Measurements from ENCODE around the gene DISC1.
"Not testable (repeated sequence)": the region's sequence is repeated elsewhere in the genome, so short reads cannot be mapped to it uniquely, and the experiment has no call there.

DISC1 gene

GRCh38 chr1:231939118-231939517 is 312.5 kb downstream of the DISC1 start:
- Histone ChIP-seq H3K27ac (ENCODE audit: low read depth, low read length) (no peak overlapping the region), H3F3A (ENCODE audit: insufficient read depth) (no peaks in the 10 kb centered on the region), H3K9me2 (replicated peaks; ENCODE audit: insufficient read depth, low read length) (no peaks in the 10 kb centered on the region), H4K20me1 (ENCODE audit: low read depth, low read length) (no peaks in the 10 kb centered on the region), H2AFZ (ENCODE audit: low read depth, low read length, severe bottlenecking) (no peak overlapping the region), H3K27me3 (ENCODE audit: low read length) (no peaks in the 10 kb centered on the region), H3K4me3 (ENCODE audit: insufficient read depth, low read length, poor library complexity, severe bottlenecking) (no peak overlapping the region), H3K79me2 (ENCODE audit: insufficient read depth, low read length) (no peaks in the 10 kb centered on the region), H3K9ac (ENCODE audit: low read length) (no peak overlapping the region), H3K36me3 (ENCODE audit: low read length) (no peaks in the 10 kb centered on the region), H3K4me2 (ENCODE audit: low read depth, low read length, poor library complexity, severe bottlenecking) (no peak overlapping the region), H3K9me3 (ENCODE audit: insufficient read depth, low read length) (no peaks in the 10 kb centered on the region)
- TF ChIP-seq CTCF (IDR thresholded peaks at IDR 0.05; ENCODE audit: insufficient read depth, low read length, poor library complexity, severe bottlenecking) (no peak), EZH2phosphoT487 (conservative IDR thresholded peaks at IDR 0.05; ENCODE audit: low read length) (no peak)

DNA sequence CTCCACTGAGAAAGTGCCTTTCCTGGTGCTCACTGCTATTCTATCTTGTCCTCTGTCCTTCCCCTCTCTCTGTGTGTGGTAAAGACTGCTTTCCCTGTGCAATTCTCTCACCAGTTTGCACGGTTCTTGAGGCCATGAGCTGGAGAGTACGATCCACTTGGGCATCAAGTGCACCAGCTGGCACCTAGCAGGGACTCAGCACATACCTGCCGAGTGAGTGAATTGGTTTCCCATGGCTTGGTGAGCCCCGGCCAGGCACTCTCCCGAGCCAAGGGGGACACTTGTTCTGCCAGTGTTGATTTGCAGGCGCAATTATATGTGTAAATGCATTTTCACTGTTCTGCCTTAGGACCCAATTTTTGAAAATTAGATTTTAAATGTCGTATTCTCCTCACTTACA is 313.5 kb downstream of the DISC1 start:
- Histone ChIP-seq H4K20me1 (ENCODE audit: low read depth, low read length) (no peaks in the 10 kb centered on the region), H3K9me2 (replicated peaks; ENCODE audit: insufficient read depth, low read length) (no peaks in the 10 kb centered on the region), H3K4me3 (ENCODE audit: insufficient read depth, low read length, poor library complexity, severe bottlenecking) (no peak overlapping the region), H3K4me2 (ENCODE audit: low read depth, low read length, poor library complexity, severe bottlenecking) (no peak overlapping the region), H3K9ac (ENCODE audit: low read length) (no peak overlapping the region), H3K27me3 (ENCODE audit: low read length) (no peaks in the 10 kb centered on the region), H2AFZ (ENCODE audit: low read depth, low read length, severe bottlenecking) (no peak overlapping the region), H3K9me3 (ENCODE audit: insufficient read depth, low read length) (no peaks in the 10 kb centered on the region), H3K27ac (ENCODE audit: low read depth, low read length) (no peak overlapping the region), H3K36me3 (ENCODE audit: low read length) (no peaks in the 10 kb centered on the region), H3K79me2 (ENCODE audit: insufficient read depth, low read length) (no peaks in the 10 kb centered on the region), H3F3A (ENCODE audit: insufficient read depth) (no peaks in the 10 kb centered on the region)
- TF ChIP-seq CTCF (IDR thresholded peaks at IDR 0.05; ENCODE audit: insufficient read depth, low read length, poor library complexity, severe bottlenecking) (no peak), EZH2phosphoT487 (conservative IDR thresholded peaks at IDR 0.05; ENCODE audit: low read length) (no peak)

DNA sequence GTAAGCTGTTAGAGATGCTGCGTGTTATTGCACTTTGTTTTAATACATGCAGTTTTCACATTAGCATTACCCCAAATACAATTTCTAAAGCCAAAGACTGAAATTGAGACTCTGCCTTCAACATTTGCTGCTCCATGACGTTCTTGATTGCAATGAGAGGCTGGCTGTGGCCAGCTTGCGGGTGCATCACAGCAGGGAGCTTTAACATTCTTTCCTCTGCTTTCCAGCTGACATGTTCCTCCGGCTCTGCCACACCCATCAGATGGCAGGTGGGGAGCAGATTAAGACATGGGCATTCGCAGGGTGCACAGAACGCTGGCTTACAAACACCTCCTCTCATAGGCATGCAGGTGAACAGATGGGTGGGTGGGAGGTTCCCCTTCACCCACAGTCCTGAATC is 314.1 kb downstream of the DISC1 start:
- Histone ChIP-seq H2AFZ (ENCODE audit: low read depth, low read length, severe bottlenecking) (no peak overlapping the region), H3K4me3 (ENCODE audit: insufficient read depth, low read length, poor library complexity, severe bottlenecking) (no peak overlapping the region), H3K4me2 (ENCODE audit: low read depth, low read length, poor library complexity, severe bottlenecking) (no peak overlapping the region), H3K9me3 (ENCODE audit: insufficient read depth, low read length) (no peaks in the 10 kb centered on the region), H3K79me2 (ENCODE audit: insufficient read depth, low read length) (no peaks in the 10 kb centered on the region), H3K27ac (ENCODE audit: low read depth, low read length) (no peak overlapping the region), H3K9ac (ENCODE audit: low read length) (no peak overlapping the region), H3F3A (ENCODE audit: insufficient read depth) (no peaks in the 10 kb centered on the region), H3K9me2 (replicated peaks; ENCODE audit: insufficient read depth, low read length) (no peaks in the 10 kb centered on the region), H3K36me3 (ENCODE audit: low read length) (no peaks in the 10 kb centered on the region), H3K27me3 (ENCODE audit: low read length) (no peaks in the 10 kb centered on the region), H4K20me1 (ENCODE audit: low read depth, low read length) (no peaks in the 10 kb centered on the region)
- TF ChIP-seq CTCF (IDR thresholded peaks at IDR 0.05; ENCODE audit: insufficient read depth, low read length, poor library complexity, severe bottlenecking) (no peak), EZH2phosphoT487 (conservative IDR thresholded peaks at IDR 0.05; ENCODE audit: low read length) (no peak)

DNA sequence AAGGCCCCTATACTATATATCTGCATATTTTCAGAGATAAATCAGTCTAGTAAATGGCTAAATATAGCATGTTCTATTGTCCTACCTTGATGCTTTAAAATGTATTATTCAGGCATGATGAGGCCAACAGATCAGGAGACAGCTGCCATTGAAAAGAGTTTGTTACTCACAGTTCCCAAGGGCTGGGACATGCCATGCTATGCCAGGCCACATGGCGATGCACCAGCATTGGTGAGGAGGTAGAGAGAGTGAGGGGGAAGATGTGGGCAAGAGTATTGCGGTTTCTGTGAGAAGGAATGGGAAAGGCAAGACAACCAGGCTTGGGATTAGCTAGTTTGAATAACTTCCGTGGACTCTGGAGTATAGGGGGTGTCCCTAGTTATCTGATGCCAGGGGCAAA is 316.5 kb downstream of the DISC1 start:
- no peak overlapping the region for H3K4me2 ChIP-seq (ENCODE audit: low read depth, low read length, poor library complexity, severe bottlenecking)
- no peaks in the 10 kb centered on the region for H3K27me3 ChIP-seq (ENCODE audit: low read length)
- H3K9ac ChIP-seq (ENCODE audit: low read length) = no peak overlapping the region
- no peaks in the 10 kb centered on the region for H3K9me3 ChIP-seq (ENCODE audit: insufficient read depth, low read length)
- no peaks in the 10 kb centered on the region for H3K9me2 ChIP-seq (replicated peaks; ENCODE audit: insufficient read depth, low read length)
- TF ChIP-seq EZH2phosphoT487 (conservative IDR thresholded peaks at IDR 0.05; ENCODE audit: low read length) (no peak), CTCF (IDR thresholded peaks at IDR 0.05; ENCODE audit: insufficient read depth, low read length, poor library complexity, severe bottlenecking) (no peak)
- H3K79me2 ChIP-seq (ENCODE audit: insufficient read depth, low read length) = no peaks in the 10 kb centered on the region
- no peak overlapping the region for H3K4me3 ChIP-seq (ENCODE audit: insufficient read depth, low read length, poor library complexity, severe bottlenecking)
- no peak overlapping the region for H3K27ac ChIP-seq (ENCODE audit: low read depth, low read length)
- no peaks in the 10 kb centered on the region for H3F3A ChIP-seq (ENCODE audit: insufficient read depth)
- no peak overlapping the region for H2AFZ ChIP-seq (ENCODE audit: low read depth, low read length, severe bottlenecking)
- H4K20me1 ChIP-seq (ENCODE audit: low read depth, low read length) = no peaks in the 10 kb centered on the region
- H3K36me3 ChIP-seq (ENCODE audit: low read length) = no peaks in the 10 kb centered on the region

DNA sequence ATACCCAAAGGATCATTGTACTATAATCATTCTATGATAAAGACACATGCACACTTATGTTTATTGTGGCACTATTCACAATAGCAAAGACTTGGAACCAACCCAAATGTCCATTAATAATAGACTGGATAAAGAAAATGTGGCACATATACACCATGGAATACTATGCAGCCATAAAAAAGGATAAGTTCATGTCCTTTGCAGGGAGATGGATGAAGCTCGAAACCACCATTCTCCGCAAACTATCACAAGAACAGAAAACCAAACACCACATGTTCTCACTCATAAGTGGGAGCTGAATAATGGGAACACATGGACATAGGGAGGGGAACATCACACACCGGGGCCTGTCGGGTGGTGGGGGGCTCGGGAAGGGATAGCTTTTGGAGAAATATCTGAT is 321.5 kb downstream of the DISC1 start:
- not testable (repeated sequence) for H4K20me1 ChIP-seq (ENCODE audit: low read depth, low read length); H3K9me3 ChIP-seq (ENCODE audit: insufficient read depth, low read length); H3K36me3 ChIP-seq (ENCODE audit: low read length); H3F3A ChIP-seq (ENCODE audit: insufficient read depth); H3K4me2 ChIP-seq (ENCODE audit: low read depth, low read length, poor library complexity, severe bottlenecking); H3K27ac ChIP-seq (ENCODE audit: low read depth, low read length); H3K27me3 ChIP-seq (ENCODE audit: low read length); H2AFZ ChIP-seq (ENCODE audit: low read depth, low read length, severe bottlenecking); H3K9me2 ChIP-seq (replicated peaks; ENCODE audit: insufficient read depth, low read length); H3K9ac ChIP-seq (ENCODE audit: low read length); H3K79me2 ChIP-seq (ENCODE audit: insufficient read depth, low read length); H3K4me3 ChIP-seq (ENCODE audit: insufficient read depth, low read length, poor library complexity, severe bottlenecking)
